ENCODE data around the gene SERPINA5.
"Not testable (repeated sequence)": the region's sequence is repeated elsewhere in the genome, so short reads cannot be mapped to it uniquely, and the experiment has no call there.

DNA sequence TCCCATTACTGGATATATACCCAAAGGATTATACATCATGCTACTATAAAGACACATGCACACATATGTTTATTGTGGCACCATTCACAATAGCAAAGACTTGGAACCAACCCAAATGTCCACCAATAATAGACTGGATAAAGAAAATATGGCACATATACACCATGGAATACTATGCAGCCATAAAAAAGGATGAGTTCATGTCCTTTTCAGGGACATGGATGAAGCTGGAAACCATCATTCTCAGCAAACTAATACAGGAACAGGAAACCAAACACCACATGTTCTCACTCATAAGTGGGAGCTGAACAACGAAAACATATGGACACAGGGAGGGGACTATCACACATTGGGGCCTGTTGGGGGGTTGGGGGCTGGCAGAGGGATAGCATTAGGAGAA lies 27.7 kb downstream of the SERPINA5 start:
- not testable (repeated sequence) for TF ChIP-seq CTCF, POLR2A (IDR thresholded peaks at IDR 0.05)

Data from right lobe of liver (tissue), 4 donors.